T-helper 22 cell (primary cell): ENCODE results near the gene IL12RB1.

Experiments
- DNase-seq: peaks from one replicate; pipeline ENCODE4 v3.0.0-alpha.2; 2020; ENCODE audit warnings: low read depth

IL12RB1 gene

DNA sequence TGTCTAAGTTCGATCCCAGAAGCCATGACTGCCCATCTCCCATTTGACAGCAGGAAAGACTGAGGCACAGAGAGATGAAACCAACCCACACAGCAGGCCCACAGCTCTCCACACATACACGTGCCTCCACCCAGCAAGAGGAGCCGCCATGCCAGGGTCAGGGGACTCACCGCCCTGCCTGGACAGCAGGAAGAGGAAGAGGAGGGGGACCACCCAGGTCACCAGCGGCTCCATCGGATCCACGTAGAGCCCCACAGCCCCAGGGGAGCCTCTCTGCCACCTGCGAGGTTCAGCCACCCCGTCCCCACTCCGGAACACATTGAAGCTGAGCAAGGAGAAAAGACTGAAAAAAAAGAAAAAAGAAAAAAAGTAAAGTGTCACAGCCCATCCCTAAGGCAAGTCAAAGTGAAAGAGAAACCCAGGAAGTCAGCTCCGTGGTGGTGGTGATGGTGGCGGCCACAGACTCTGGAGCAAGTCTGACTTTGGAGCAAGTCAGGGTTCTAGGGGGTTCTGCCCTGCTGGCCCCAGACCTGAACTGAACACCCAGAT is at the start of gene IL12RB1:
TSS of gene IL12RB1 (minus strand) at position 345 of the 549 bp plus-strand sequence. CDS start at position 234, 111 bp downstream.
- no peak for DNase-seq

DNA sequence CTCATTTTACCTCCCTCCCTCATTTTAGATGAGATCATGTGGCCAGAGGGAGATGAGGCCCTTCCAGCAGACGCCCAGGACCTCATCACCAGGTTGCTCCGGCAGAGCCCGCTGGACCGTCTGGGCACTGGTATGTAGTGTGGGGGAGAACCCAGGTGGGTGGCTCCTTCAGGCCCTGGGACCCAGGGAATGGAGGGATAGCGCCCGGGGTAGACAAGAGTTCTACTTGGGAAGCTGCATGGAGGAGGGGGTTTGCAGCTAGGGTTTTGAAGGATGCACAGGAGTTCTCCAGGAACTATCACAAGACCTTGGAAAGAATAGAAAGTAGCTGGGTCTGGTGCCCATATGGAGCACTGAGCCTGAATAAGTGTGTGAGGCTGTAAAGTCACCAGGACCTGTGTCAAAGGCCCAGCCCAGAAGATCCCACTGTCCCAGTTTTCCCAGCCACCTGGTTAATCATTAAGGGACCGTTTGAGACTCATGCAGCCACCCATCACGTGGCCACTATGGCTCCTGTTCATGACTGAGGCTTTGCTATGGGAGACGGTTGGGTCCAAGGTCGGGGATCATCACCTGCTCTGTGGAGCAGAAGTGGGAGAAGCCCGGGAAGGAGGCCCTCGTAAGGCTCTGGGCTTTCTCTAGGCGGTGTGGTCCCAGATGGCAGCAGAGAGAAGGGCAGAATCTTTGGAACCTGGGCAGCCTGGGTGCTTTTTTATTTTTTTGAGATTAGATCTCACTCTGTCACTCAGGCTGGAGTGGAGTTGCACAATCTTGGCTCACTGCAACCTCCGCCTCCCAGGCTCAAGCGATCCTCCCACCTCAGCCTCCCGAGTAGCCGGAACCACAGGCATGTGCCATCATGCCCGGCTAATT is 49.2 kb upstream of the IL12RB1 start:
- DNase-seq: no peak

DNA sequence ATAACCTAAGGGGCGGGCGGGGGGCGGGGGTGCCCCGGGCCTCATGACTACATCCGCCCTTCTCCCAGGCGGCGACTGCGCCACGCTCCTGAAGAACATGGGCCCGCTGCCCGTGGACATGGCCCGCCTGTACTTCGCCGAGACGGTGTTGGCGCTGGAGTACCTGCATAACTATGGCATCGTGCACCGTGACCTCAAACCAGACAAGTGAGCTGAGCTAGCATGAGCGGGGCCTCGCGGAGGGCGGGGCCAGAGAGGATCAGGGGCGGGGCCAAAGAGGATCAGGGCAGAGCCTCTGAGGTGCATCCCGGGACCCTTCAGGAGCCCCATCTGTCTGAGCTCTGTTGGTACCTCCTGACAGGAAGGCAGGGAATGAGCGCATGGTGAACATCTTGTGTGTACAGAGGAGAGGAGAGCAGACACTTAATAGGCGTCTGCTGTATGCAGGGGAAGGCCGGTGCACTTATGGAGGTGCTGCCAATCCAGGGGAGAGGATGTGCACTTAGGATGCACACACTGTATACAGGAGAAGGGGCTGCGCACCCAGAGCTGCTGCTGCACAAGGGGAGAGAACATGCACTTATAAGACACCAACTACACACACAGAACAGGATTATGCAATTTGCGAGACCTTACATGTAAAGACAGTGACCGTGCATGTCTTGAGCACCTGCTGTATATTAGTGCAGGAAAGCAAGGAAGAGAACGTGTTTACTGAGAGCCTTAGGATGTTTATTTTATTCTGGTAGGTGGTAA is 45.3 kb upstream of the IL12RB1 start:
- no peak for DNase-seq

DNA sequence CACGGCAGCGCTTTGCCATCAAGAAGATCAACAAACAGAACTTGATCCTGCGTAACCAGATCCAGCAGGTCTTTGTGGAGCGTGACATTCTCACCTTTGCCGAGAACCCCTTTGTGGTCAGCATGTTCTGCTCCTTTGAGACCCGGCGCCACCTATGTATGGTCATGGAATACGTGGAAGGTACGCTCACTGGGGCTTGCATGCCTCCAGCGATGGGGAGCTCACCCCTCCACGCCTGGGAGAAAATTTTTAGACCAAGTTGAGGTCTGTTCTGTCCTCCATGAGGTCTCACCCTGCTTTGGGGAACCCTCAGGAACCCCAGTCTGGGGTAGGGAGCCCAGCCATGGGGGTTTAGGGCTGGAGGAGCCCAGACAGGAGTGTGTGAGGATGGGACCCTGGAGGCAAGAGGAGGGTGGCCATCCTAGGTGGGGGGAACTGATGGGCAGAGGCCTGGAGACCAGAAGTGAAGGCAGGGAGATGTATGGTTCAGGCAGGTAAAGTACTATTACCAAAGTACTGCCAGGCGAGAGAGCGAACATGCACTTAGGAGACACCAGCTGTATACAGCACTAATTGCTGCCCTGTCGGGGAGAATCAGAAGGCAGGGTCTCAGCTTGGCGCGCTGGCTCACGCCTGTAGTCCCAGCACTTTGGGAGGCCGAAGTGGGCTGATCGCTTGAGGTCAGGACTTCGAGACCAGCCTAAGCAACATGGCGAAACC is 43.9 kb upstream of the IL12RB1 start:
- no peak for DNase-seq

DNA sequence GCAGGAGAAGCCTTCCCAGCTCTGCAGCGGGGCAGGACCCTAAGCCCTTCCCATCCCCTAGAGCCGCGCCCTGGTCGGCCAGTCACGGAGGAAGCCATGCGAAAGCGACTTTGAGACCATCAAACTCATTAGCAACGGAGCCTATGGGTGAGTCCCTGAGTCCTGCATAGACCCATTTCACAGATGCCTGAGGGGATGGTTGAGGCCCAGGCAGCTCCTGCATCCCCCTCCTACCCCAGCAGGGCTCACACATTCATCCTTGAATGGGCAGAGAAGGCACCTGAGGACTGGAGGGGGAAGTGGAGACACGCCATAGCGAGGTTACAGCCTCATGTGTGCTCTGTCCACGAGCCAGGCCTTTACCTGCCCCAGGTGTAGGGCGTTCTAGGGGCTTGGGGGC is 42.1 kb upstream of the IL12RB1 start:
- no peak for DNase-seq

DNA sequence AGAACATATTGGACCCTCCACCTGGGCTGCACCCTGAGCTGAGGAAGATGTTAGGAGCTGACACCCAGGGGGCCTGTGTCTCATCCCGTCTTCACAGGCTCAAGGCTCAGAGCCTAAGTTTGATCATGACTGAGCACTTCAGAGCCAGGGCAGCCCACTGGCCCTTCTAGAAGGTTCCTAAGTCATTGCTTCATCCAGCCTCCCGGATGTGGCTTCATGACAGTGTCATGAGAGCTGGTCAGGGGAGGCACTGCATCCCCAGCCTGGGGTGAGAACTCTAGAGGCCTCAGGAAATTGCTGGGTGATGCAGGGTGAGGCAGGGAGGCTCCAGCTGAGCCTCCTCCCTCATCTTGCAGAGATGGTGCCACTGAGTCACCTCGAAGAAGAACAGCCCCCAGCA is 41.3 kb upstream of the IL12RB1 start:
- DNase-seq: no peak

DNA sequence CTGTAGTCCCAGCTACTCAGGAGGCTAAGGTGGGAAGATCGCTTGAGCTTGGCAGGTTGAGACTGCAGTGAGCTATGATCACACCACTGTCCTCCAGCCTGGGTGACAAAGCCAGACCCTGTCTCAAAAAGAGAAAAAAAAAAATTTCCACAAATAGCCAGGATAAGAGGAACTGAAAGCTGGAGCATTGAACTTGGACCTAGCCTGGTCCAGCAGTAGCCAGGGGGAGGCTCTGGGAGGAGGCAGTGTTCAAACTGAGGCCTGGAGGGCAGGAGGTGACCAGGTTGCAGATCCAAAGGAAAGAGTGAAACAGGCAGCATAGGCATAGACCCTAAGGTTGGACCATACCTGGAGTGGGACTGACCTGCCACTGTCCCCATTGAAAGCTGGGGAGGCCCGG is 39.4 kb upstream of the IL12RB1 start:
- DNase-seq: no peak

DNA sequence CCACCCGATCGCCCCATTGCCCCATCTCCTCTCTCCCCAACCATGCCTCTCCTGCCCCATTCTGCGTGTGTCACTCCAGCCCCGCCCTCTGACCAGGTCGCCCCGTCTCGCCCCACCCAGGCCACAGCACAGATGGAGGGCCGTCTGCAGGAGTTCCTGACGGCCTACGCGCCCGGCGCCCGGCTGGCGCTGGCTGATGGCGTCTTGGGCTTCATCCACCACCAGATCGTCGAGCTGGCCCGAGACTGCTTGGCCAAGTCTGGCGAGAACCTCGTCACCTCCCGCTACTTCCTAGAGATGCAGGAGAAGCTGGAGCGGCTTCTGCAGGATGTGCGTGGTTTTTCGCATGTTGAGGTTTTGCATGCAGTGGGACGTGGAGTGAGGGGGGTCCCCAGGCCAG is 37.1 kb upstream of the IL12RB1 start:
- DNase-seq: no peak

DNA sequence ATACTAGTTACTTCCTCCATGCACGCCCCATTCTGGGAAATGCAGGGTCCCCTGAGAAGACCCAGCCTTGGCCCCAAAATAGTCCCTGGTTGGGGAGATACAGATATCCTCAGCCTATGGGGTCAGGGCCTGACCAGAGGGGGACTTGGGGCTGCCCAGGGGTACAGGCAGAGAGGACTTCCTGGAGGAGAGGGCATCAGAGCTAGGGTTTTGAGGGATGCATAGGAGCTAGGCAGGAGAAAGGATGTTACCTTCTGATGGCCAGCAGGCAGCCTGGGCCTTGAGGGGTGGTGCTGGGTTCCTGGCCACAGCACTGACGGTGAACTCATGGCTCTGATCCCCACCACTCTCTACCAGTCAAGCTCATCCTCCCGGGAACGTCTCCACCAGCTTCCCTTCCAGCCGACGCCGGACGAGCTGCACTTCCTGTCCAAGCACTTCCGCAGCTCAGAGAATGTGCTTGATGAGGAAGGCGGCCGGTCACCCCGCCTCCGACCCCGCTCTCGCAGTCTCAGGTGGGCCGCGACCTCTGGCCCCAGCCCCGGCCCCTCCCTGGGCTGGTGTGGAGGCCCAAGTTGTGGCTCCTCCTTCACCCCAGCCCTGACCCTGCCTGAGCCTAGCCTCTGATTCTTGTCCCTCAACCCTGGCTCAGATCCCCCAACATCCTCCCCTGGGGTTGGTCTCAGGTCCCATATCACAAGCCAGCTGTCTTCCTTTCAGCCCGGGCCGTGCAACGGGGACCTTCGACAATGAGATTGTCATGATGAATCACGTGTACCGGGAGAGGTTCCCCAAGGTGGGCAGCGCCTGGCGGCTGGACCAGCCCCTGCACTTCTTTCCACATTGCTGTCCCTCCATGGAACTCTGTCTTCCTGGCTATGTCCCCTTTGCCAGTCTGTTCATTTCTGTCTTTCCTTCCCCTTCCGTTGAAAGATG is 36.4 kb upstream of the IL12RB1 start:
- no peak for DNase-seq

DNA sequence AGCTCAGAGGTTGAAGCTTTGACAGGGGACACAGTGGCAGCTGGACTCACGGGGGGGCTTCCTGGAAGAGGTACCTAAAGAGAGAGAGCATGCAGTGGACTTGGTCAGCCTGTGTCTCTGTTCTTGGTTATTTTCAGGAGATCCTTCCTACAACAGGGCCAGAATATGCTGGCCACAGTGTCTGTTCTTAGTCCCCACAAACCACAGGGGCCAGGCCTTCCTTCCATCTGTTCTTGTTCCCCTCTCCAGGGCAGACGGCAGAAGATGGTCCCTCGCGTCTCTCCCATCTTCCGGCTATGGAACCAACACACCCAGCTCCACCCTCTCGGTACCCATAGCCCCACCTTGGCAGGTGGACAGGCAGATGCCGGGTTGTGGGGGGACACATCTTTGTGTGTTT is 35.7 kb upstream of the IL12RB1 start:
- no peak for DNase-seq

DNA sequence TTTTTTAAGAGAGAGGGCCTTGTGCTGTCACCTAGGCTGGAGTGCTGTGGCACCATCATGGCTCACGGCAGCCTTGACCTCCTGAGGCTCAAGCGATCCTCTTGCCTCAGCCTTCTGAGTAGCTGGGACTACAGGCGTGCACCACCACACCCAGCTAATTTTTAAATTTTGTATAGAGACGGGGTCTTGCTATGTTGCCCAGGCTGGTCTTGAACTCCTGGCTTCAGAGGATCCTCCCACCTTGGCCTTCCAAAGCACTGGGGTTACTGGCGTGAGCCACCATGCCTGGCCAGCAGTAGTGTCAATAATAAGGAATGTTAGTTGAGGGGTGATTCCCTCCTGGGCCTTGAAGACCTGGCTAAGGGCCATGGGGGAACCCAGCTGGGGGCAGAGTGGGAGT is 34.4 kb upstream of the IL12RB1 start:
- no peak for DNase-seq

DNA sequence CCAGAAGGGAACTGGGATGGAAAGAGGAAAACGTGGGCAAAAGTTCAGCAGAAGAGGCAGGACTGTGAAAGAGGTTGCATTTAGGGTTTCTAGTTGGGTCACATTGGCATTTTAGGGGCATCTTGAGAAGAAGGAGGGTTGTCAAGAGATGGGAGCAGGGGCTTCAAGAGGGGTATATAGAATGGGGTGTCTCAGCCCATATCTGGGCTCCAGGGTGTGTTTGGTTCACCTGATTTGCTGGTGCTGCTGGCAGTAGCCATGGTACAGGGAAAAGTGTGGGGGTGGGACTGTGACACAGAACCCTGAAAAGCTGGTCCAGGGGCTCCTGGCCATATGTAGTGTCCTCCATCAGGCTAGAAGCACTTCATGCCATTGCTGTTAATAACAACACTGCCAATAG is 33.4 kb upstream of the IL12RB1 start:
- DNase-seq: no peak

DNA sequence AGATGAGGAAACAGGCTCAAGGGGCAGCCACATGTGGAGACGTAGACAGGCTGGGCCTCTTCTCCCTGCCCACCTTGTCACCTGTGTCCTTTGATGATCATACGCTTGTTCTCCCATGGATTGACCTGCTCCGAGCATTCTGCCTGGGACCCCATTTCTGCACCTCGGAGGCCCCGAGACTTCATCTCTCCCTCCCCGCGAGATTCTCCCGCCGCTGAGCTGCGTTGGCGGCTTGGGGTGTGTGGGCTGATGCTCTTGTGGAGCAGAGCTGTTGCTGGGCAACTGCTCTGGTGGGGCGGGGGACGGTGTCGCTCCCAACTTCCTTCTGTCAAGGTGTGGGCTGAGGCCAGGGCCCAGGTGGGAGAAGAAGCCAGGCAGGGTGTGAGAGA is 33.0 kb upstream of the IL12RB1 start:
- DNase-seq: peak; percentile 40

DNA sequence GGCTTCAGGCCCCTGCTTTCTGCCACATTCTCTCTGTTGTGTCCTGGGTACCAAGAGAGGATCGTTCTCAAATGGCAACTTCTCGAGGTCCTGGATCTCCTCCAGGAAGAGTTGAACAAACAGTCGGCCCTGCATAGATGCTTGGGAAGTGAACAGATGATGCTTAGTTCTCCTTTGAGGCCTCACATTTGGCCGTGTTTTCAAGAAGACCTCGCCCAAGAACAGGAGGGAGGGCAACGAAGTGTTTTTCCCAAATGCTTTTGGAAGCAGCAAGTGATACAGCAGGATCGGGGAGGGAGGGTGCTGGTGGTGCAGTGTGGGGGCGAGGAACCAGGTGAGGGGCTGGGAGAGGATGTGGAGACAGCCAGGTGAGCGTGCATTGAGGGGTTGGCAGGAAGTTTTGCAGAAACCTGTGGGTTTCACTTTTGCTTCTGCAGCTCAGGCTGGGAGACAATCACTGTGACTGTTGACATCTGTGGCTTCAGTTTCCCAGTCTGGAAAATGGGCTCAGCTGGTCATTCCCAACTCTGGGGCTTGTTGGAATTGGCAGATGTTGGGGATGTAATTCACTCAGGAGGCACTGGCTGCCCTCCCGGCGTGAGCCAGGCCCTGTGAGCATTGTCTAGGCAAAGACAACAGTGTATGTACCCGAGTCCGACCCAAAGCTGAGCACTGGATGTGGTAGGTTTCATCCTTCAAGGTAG is 32.4 kb upstream of the IL12RB1 start:
- peak; percentile 33 for DNase-seq

DNA sequence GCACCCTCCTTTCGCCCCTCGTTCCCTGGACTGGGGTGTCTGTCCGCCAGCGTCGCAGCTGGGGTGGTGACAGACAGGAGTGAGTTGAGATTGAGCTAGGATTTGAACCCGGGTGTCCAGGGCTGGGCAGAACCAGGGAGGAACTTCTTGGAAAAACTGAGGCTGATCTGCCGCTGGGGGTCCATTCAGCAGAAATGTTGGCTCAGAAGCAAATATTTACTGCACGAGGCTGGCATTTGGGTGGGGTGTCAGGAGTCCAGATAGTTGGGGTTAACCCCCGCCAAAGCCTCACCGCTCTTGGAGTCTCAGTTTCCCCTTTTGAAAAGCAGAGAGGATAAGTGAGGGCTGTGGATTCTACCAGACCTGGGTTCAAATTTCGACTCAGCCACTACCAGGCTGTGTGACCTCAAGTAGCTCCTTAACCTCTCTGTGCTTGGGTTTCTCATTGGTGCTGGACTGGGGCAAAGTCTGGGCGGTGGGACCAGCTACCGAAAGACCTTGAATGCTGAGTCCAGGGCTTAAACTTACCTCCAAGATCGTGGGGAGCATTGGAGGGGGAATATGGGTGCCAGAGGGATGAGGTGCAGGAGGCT is 31.8 kb upstream of the IL12RB1 start:
- DNase-seq: no peak

DNA sequence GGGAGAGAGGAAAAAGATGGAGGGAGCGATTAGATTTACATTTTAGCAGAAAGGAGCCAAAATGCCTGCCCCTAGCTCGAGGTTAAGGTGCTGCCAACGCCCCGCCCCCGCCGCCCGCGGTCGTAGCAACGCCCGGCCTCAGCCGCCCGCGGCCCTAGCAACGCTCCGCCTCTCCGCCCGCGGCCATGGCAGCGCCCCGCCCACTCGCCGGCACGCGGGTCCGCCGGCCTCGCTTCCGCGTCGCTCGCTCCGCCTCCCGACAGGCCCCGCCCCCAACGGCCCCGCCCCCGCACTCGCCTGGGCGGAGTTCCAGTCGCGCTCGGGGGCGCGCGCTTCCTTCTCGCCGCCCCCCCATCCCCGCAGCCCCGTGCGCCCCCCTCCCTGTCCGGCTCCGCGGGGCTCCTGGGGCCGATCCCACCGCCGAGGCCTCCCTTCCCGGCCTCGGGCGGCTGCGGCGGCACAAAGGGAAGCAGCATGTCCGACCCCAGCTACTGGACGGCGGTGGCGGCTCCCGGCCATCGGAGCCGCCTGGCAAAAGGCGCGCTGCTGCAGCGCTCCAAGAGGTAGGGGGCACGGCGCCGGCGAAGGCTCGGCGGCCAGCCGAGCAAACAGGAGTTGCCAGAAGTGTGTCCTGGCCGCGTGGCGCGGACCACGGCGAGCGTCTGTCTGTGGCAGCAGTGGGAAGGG is 31.1 kb upstream of the IL12RB1 start:
- DNase-seq: peak; percentile 89

DNA sequence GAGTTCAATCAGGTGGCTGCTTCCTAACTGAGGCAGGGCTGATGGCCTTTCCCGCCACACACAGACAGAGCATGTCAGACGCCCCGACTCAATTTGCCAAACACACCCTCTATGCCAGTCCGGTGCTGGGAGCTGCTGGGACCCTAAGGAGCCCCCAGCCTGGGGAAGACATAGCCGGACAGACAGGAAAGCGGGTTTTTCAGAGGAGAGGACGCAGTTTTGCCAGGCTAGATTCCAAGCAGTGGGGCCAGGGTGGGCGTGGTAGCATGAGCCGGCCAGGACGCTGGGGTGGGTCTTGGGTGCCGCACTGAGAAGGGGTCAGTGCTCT is 30.6 kb upstream of the IL12RB1 start:
- no peak for DNase-seq

DNA sequence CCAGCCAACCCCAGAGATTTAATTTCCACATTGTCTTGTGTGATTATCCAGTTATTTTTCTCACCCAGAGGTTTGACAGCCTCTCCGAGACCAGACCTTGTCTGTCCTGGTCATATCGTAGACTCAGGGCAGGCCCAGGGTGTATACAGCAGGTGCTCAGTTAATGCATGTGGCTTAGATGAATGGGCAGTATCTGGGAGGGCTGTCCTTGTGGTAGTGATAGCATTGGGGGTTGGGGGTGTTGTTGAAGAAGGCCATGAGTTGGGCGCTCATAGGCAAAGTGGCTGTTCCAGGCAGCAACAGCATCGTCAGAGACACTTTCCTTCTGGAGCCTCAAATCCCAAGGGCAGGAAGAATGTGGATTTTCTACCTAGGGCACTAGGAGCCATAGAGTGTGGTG is 27.7 kb upstream of the IL12RB1 start:
- no peak for DNase-seq

DNA sequence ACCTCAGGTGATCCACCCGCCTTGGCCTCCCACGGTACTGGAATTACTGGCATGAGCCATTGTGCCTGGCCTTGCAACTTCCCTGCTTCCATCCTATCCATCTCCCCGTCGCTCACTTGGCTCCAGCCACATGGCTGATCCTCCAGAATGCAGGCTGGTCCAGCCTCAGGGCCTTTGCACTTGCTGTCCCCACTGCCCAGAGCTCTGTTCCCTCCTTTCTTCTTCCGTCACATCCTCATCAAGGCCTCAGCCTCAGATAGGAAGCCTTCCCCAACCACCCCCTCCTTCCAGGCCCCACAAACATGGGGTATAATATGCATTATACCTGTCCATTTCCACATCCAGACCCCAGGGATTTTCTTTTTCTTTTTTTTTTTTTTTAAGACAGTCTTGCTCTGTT is 27.1 kb upstream of the IL12RB1 start:
- DNase-seq: no peak

DNA sequence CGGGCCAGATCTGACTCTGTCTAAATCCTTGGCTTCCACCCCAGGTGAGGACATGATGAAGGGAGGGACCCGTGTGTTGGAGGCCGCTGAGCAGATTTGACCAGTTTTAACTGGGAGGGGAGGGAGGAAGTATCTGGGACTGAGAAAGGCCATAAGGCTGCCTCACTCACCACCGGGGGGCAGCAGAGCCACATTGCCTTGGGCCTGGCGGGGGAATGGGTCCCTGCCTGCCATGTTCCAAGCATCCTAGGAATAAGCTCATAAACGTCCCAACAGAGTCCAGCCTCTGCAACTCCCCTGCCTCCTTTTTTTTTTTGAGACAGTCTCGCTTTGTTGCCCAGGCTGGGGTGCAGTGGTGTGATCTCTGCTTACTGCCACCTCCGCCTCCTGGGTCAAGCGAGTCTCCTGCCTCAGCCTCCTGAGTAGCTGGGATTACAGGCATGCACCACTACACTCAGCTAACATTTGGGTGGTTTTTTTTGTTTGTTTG is 26.3 kb upstream of the IL12RB1 start:
- DNase-seq: peak; percentile 47
